Stomach (tissue), 9 donors: Measurements from ENCODE around the gene STN1. TPM values are rescaled to one million over a fixed set of nuclear protein-coding genes. Genes with fewer than 3 reads are reported as not detected.

Experiments used
- DNase-seq, 2 donors: peaks; one replicate each; pipeline versions ENCODE4 v3.0.0 to v3.0.0-alpha.2; 2013 to 2019
- H3K27ac ChIP-seq, 5 donors: fragments of 200-600 bp in 4 of 5; sonication (generic) in 4 of 5; one replicate each; pipeline ENCODE4 v1.5.1; 2013 to 2019; ENCODE audit warnings: mild to moderate bottlenecking in 1 of 5, moderate library complexity in 1 of 5
- H3K27me3 ChIP-seq, 3 donors: fragments of 200-600 bp; sonication (generic); one replicate each; pipeline ENCODE4 v1.5.1; 2017 to 2019; ENCODE audit warnings: mixed run types in 1 of 3
- H3K36me3 ChIP-seq, 4 donors: fragments of 200-600 bp; sonication (generic); 1 replicate in 3 of 4; 2 replicates in 1 of 4; pipeline ENCODE4 v1.5.1; 2016 to 2019
- H3K4me1 ChIP-seq, 4 donors: fragments of 200-600 bp; sonication (generic); one replicate each; pipeline ENCODE4 v1.5.1; 2016 to 2019
- H3K4me3 ChIP-seq, 4 donors: fragments of 200-600 bp; sonication (generic) in 3 of 4; one replicate each; pipeline ENCODE4 v1.5.1; 2016 to 2019; ENCODE audit warnings: mild to moderate bottlenecking in 1 of 4
- H3K9me3 ChIP-seq, 4 donors: fragments of 200-600 bp; sonication (generic); one replicate each; pipeline ENCODE4 v1.5.1; 2016 to 2019
- EP300 ChIP-seq: sonication (generic); formaldehyde crosslinking; IDR thresholded peaks from one replicate; pipeline ENCODE4 v1.6.1; 2017; ENCODE audit warnings: antibody characterized with exemption
- POLR2A ChIP-seq, 4 donors: fragments of 450-650 bp; IDR thresholded peaks; one replicate each; pipeline ENCODE4 v1.6.1; 2016; ENCODE audit warnings: antibody characterized with exemption in 4 of 4, control low read depth in 2 of 4, mild to moderate bottlenecking in 1 of 4, moderate library complexity in 1 of 4
- POLR2AphosphoS5 ChIP-seq, 3 donors: sonication (generic); formaldehyde crosslinking; IDR thresholded peaks; one replicate each; pipeline ENCODE4 v1.6.1; 2016; ENCODE audit warnings: antibody characterized with exemption in 3 of 3
- WGBS, 5 donors: extraction: QIAGEN DNeasy Blood & Tissue Kit in 3 of 5; methylation state at CpG; one replicate each; pipeline versions ENCODE4 v1.1.5 to v1.1.7; 2013 to 2018; 5-methylcytosine and 5-hydroxymethylcytosine counted together
- intact Hi-C: fragments of 100-400 bp; cut with DNase I; formaldehyde crosslinking; loops from one replicate; pipeline ENCODE4 v1.15.1; 2023; ENCODE audit warnings: low total_unique reads
- polyA plus RNA-seq, 3 donors: library from polyadenylated mRNA; stranded (reverse); fragments of 200-250 nt; gene quantifications; one replicate each; pipeline ENCODE4 v1.2.3, GENCODE V29; 2013
- total RNA-seq, 5 donors: library from RNA; depleted of rRNA; stranded (reverse); fragments of >200 nt; gene quantifications; one replicate each; pipeline versions ENCODE4 v1.1.0 to v1.2.3, GENCODE V29; 2014 to 2016
- TF ChIP-seq, protein P1 (sequence below), 7 experiments: fragments of 450-650 bp in 4 of 7; fragments of 200-600 bp in 3 of 7; sonication (generic) in 3 of 7; IDR thresholded peaks; one replicate each; pipeline ENCODE4 v1.5.1; 2016 to 2019; ENCODE audit warnings: antibody characterized with exemption in 7 of 7, control low read depth in 2 of 7, mild to moderate bottlenecking in 1 of 7
- donor health status: healthy with polysubstance abuse.
- donor health status: Bipolar disorder and iron deficiency.
- donor health status: healthy.

The STN1 gene
- total and polyA plus RNA-seq, 8 donors = 0.45 to 41.1 (median 20.5) TPM

DNA sequence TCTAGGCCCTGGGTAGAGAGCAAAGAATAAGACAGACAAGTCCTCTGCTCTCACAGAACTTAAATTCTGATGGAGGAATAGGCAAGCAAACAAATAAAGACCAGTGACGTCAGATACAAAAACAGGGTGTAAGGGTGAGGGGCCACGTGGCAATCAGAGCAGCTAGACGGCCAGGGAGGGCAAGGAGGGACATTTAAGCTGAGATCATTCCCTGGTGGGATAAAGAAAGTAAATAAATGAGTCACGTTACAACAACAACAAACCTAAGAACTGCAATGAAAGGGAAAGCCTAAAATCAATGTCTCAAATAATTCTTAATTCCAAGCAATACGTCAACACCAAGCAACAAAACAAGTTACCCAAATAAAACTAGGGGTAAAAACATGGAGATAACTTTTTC is 21.8 kb downstream of the STN1 start:
- Histone ChIP-seq H3K9me3 (no peaks in the 10 kb centered on the region), H3K36me3 (peaks cover 22 to 70% (median 56%) of the 10 kb centered on the region in 4 donors), H3K4me3 (no peak overlapping the region), H3K27ac (peak overlapping the region; percentile 6 to 84 (median 76)), H3K4me1 (peaks cover 15 to 45% (median 36%) of the 10 kb centered on the region in 4 donors), H3K27me3 (no peaks in the 10 kb centered on the region)
- peak in 1 of 2 donors; percentile 59 for DNase-seq
- 42 to 55% (median 50%) methylated on average over 5 of the region's 5 CpGs for WGBS, 5 donors
- intact Hi-C loops = no loop called here
- TF ChIP-seq EP300 (no peak), POLR2AphosphoS5 (IDR thresholded peaks at IDR 0.05) (peak in 1 of 3 donors; percentile 5), POLR2A (IDR thresholded peaks at IDR 0.05) (no peak)

DNA sequence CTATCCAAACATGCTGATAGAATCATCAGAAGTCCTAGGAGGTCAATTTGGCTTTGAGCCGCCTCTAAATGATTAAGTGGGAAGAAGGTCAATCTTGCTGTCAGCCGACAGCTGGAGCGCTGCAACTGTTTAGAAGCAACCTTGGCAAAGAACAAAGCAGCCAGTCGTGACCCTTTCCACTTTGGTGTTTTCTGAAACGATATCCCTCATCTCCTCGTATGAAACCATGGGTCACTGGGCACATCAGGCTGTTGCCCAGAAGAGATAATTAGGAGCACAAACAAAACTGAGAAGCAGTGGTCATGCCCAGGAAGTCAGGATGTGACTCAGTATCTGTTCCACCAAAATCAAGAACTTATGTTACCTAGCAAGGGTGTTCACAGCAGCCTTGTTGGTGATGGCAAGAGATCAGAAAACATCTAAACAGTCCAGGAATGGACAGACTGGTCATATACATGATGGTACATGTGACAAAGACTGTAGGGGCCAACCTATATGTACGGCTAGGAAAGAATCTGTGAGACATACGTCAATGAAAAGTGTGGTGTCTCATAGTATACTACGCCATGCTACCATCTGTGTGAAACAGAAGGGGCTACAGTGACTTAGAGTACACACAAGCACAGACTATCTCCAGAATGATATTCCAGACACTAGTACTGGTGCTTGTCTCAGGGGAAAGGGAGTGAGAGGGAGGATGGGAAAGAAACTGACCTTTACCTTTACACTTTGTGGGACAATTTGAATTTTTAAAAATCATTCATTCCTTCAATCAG is 22.4 kb downstream of the STN1 start:
- Histone ChIP-seq H3K4me3 (no peak overlapping the region), H3K27ac (peak overlapping the region; percentile 20 to 84 (median 76)), H3K9me3 (no peaks in the 10 kb centered on the region), H3K27me3 (no peaks in the 10 kb centered on the region), H3K4me1 (peaks cover 19 to 48% (median 42%) of the 10 kb centered on the region in 4 donors), H3K36me3 (peaks cover 25 to 72% (median 56%) of the 10 kb centered on the region in 4 donors)
- 58 to 67% (median 61%) methylated on average over 9 of the region's 9 CpGs for WGBS, 5 donors
- peak in 1 of 2 donors; percentile 45 for DNase-seq
- intact Hi-C loops = no loop called here
- TF ChIP-seq POLR2AphosphoS5 (IDR thresholded peaks at IDR 0.05) (no peak), EP300 (no peak), POLR2A (IDR thresholded peaks at IDR 0.05) (no peak)
- TF ChIP-seq, protein P1, sequence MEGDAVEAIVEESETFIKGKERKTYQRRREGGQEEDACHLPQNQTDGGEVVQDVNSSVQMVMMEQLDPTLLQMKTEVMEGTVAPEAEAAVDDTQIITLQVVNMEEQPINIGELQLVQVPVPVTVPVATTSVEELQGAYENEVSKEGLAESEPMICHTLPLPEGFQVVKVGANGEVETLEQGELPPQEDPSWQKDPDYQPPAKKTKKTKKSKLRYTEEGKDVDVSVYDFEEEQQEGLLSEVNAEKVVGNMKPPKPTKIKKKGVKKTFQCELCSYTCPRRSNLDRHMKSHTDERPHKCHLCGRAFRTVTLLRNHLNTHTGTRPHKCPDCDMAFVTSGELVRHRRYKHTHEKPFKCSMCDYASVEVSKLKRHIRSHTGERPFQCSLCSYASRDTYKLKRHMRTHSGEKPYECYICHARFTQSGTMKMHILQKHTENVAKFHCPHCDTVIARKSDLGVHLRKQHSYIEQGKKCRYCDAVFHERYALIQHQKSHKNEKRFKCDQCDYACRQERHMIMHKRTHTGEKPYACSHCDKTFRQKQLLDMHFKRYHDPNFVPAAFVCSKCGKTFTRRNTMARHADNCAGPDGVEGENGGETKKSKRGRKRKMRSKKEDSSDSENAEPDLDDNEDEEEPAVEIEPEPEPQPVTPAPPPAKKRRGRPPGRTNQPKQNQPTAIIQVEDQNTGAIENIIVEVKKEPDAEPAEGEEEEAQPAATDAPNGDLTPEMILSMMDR (IDR thresholded peaks at IDR 0.05) = no peak

DNA sequence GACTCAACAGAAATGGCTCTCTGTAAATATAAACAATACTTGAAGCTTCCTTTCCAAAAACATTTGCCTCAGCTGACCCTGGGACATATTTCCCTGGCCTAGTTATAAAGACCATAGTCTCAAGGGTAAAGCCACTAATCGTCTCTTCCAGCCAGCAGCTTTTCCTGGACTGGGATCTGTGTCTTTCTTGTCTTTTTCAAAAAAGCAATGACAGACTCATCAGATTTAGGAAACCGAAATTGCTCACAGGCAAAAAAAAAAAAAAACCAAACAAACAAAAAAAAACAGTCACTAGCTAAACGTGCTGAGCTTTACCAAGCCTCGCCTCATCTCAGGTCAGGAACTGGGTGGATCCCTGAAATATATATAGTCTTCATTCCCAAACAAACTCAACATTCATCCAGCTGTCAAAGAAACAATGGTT is 23.5 kb downstream of the STN1 start:
- intact Hi-C loops = no loop called here
- no peak overlapping the region for H3K4me3 ChIP-seq
- peak in 1 of 2 donors; percentile 60 for DNase-seq
- peaks cover 25 to 62% (median 46%) of the 10 kb centered on the region in 4 donors for H3K36me3 ChIP-seq
- TF ChIP-seq POLR2AphosphoS5 (IDR thresholded peaks at IDR 0.05) = peak in 1 of 3 donors; percentile 18
- TF ChIP-seq, protein P1 (IDR thresholded peaks at IDR 0.05) = no peak
- H3K9me3 ChIP-seq = no peaks in the 10 kb centered on the region
- H3K27ac ChIP-seq = peak overlapping the region; percentile 53 to 84 (median 76)
- no peaks in the 10 kb centered on the region for H3K27me3 ChIP-seq
- 20 to 40% (median 30%) methylated on average over 4 of the region's 4 CpGs for WGBS, 5 donors
- H3K4me1 ChIP-seq = peaks cover 19 to 58% (median 49%) of the 10 kb centered on the region in 4 donors

DNA sequence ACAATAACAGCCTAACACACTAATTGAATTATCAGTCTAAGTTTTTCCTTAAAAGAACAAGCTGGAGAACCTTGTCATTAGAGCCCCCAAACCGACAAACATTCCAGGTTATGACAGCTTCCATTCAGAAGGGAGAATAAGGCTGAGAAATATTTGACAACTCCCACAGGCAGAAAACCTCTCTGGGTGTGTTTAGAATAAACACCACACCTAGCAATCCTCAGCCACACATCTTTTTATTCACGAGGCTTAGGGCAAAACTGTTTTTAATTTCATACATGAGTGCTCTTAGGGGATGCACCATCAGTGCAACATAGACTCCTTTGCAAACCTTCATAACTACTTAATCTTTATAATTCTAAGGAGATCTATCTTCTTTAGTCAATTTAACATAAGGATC is 24.2 kb downstream of the STN1 start:
- H3K36me3 ChIP-seq = peaks cover 21 to 55% (median 40%) of the 10 kb centered on the region in 4 donors
- no peak for DNase-seq
- H3K4me3 ChIP-seq = no peak overlapping the region
- intact Hi-C loops = no loop called here
- peaks cover 26 to 64% (median 54%) of the 10 kb centered on the region in 4 donors for H3K4me1 ChIP-seq
- no peaks in the 10 kb centered on the region for H3K27me3 ChIP-seq
- H3K9me3 ChIP-seq = no peaks in the 10 kb centered on the region
- H3K27ac ChIP-seq = peak overlapping the region in 4 of 5 donors; percentile 66 to 84 (median 77)
- TF ChIP-seq EP300 (no peak), POLR2AphosphoS5 (IDR thresholded peaks at IDR 0.05) (no peak), POLR2A (IDR thresholded peaks at IDR 0.05) (no peak)
- TF ChIP-seq, protein P1 (IDR thresholded peaks at IDR 0.05) = no peak
- WGBS, 5 donors = 22 to 35% (median 27%) methylated on average over 2 of the region's 2 CpGs

DNA sequence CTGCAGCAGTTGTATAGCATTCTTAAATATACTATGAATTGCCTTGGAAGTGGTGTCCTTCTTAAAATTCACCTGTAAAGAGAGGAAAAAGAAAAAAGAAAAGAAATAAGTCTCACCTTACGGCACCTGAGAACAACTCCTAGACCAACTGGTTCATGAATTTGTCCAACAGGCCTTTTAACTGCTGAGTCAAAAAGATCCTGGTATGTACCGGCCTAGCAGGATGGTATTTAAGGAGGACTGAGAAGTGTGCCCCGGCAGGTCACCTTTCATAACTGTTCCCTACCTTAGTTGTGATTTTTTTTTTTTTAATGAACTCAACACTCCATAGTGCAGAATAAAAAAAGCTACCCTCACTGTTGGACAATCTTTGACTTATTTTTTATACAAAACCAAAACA is 25.8 kb downstream of the STN1 start:
- Histone ChIP-seq H3K4me3 (no peak overlapping the region), H3K4me1 (peaks cover 39 to 79% (median 70%) of the 10 kb centered on the region in 4 donors), H3K27me3 (no peaks in the 10 kb centered on the region), H3K27ac (peak overlapping the region in 4 of 5 donors; percentile 11 to 84 (median 77)), H3K9me3 (no peaks in the 10 kb centered on the region), H3K36me3 (peaks cover 8 to 45% (median 28%) of the 10 kb centered on the region in 4 donors)
- 41 to 65% (median 61%) methylated on average over 3 of the region's 3 CpGs for WGBS, 5 donors
- intact Hi-C loops = no loop called here
- DNase-seq = no peak
- TF ChIP-seq POLR2A (IDR thresholded peaks at IDR 0.05) (no peak), POLR2AphosphoS5 (IDR thresholded peaks at IDR 0.05) (no peak), EP300 (no peak)
- TF ChIP-seq, protein P1 (IDR thresholded peaks at IDR 0.05) = no peak
